Thyroid gland (tissue), 4 donors: ENCODE results near the gene NGRN. TPM values are rescaled to one million over a fixed set of nuclear protein-coding genes. Genes with fewer than 3 reads are reported as not detected.

Experiments
- DNase-seq, 2 donors: peaks; one replicate each; pipeline ENCODE4 v3.0.0-alpha.2; 2019
- H3K27ac ChIP-seq, 3 donors: fragments of 200-600 bp; sonication (generic); 1 replicate in 2 of 3; 2 replicates in 1 of 3; pipeline ENCODE4 v1.5.1; 2016 to 2019; ENCODE audit warnings: mild to moderate bottlenecking in 1 of 3, moderate library complexity in 1 of 3
- H3K27me3 ChIP-seq: fragments of 200-600 bp; sonication (generic); one replicate; pipeline ENCODE4 v1.5.1; 2019
- H3K36me3 ChIP-seq, 2 donors: fragments of 200-600 bp; sonication (generic); one replicate each; pipeline ENCODE4 v1.5.1; 2016 to 2019
- H3K4me1 ChIP-seq, 2 donors: fragments of 200-600 bp; sonication (generic); one replicate each; pipeline ENCODE4 v1.5.1; 2017 to 2019
- H3K4me3 ChIP-seq, 3 donors: fragments of 200-600 bp; sonication (generic); replicated peaks in 1 of 3; 1 replicate in 2 of 3; 2 replicates in 1 of 3; pipeline ENCODE4 v1.5.1; 2016; ENCODE audit warnings: mild to moderate bottlenecking in 1 of 3
- H3K9me3 ChIP-seq: fragments of 200-600 bp; sonication (generic); one replicate; pipeline ENCODE4 v1.5.1; 2017
- POLR2A ChIP-seq, 2 donors: fragments of 450-650 bp; IDR thresholded peaks; one replicate each; pipeline ENCODE4 v1.6.1; 2017; ENCODE audit warnings: antibody characterized with exemption in 2 of 2, mild to moderate bottlenecking in 2 of 2, moderate library complexity in 1 of 2
- WGBS, 2 donors: methylation state at CpG; one replicate each; pipeline ENCODE4 v1.1.5; 2017; 5-methylcytosine and 5-hydroxymethylcytosine counted together
- intact Hi-C: fragments of 100-400 bp; cut with DNase I; formaldehyde crosslinking; loops from one replicate; pipeline ENCODE4 v1.15.1; 2023
- total RNA-seq, 4 donors: library from RNA; depleted of rRNA; stranded (reverse); fragments of >200 nt; gene quantifications; one replicate each; pipeline ENCODE4 v1.2.3, GENCODE V29; 2016
- TF ChIP-seq, protein P1 (sequence below), 6 experiments: fragments of 200-600 bp in 3 of 6; fragments of 450-650 bp in 3 of 6; sonication (generic) in 3 of 6; IDR thresholded peaks; one replicate each; pipeline ENCODE4 v1.5.1; 2016 to 2019; ENCODE audit warnings: antibody characterized with exemption in 6 of 6, mild to moderate bottlenecking in 2 of 6, inconsistent platforms in 1 of 6, moderate library complexity in 1 of 6

Gene NGRN
- total RNA-seq, 4 donors from 2014 or later: 80.7 to 159 (median 96.4) TPM

DNA sequence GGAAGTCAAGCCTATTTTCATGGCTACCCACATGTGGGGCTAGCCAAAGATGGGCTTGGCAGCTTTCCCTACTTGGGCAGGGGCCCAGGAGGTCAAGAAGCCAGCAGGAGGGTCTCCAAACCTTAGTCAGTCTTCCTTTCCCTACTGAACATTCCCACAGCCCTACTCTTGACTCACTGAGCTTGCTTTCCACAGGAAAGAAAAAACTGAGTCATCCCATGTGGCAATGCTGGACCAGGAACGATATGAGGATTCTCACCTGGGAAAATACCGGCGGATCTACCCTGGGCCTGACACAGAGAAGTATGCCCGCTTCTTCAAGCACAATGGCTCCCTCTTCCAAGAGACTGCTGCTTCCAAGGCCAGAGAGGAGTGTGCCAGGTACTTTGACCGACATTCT lies 3.7 kb upstream of the NGRN start:
- no peaks in the 10 kb centered on the region for H3K27me3 ChIP-seq
- H3K36me3 ChIP-seq: no peaks in the 10 kb centered on the region
- H3K9me3 ChIP-seq: no peaks in the 10 kb centered on the region
- no peak for DNase-seq
- peaks cover 3 to 14% of the 10 kb centered on the region in 2 donors for H3K4me1 ChIP-seq
- no peak overlapping the region for H3K4me3 ChIP-seq
- TF ChIP-seq, protein P1, sequence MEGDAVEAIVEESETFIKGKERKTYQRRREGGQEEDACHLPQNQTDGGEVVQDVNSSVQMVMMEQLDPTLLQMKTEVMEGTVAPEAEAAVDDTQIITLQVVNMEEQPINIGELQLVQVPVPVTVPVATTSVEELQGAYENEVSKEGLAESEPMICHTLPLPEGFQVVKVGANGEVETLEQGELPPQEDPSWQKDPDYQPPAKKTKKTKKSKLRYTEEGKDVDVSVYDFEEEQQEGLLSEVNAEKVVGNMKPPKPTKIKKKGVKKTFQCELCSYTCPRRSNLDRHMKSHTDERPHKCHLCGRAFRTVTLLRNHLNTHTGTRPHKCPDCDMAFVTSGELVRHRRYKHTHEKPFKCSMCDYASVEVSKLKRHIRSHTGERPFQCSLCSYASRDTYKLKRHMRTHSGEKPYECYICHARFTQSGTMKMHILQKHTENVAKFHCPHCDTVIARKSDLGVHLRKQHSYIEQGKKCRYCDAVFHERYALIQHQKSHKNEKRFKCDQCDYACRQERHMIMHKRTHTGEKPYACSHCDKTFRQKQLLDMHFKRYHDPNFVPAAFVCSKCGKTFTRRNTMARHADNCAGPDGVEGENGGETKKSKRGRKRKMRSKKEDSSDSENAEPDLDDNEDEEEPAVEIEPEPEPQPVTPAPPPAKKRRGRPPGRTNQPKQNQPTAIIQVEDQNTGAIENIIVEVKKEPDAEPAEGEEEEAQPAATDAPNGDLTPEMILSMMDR (IDR thresholded peaks at IDR 0.05): no peak
- TF ChIP-seq POLR2A (IDR thresholded peaks at IDR 0.05): no peak
- no peak overlapping the region for H3K27ac ChIP-seq
- intact Hi-C loops: no loop called here
- WGBS, 2 donors: 69 to 84% methylated on average over 5 of the region's 5 CpGs

DNA sequence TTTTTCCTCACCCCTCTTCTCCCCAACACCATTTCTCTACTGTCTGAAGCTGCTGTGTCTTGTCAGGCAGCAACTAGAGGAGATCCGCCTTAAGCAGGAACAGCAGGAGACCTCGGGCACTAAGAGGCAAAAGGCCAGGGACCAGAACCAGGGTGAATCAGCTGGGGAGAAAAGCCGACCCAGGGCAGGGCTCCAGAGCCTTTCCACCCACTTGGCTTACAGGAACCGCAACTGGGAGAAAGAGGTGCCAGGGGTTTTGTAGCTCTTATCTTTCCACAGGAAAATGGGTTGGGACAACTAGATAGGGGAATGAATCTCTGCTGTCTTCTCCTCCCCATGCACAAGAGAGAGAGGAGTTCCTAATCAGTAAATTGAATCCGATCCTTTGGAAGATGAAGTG lies 3.0 kb upstream of the NGRN start:
- intact Hi-C loops: no loop called here
- TF ChIP-seq POLR2A (IDR thresholded peaks at IDR 0.05): no peak
- TF ChIP-seq, protein P1 (IDR thresholded peaks at IDR 0.05): no peak
- H3K27ac ChIP-seq: no peak overlapping the region
- no peaks in the 10 kb centered on the region for H3K9me3 ChIP-seq
- no peak for DNase-seq
- peaks cover 9 to 20% of the 10 kb centered on the region in 2 donors for H3K4me1 ChIP-seq
- H3K4me3 ChIP-seq: no peak overlapping the region
- 82 to 87% methylated on average over 5 of the region's 5 CpGs for WGBS, 2 donors
- H3K36me3 ChIP-seq: no peaks in the 10 kb centered on the region
- no peaks in the 10 kb centered on the region for H3K27me3 ChIP-seq

DNA sequence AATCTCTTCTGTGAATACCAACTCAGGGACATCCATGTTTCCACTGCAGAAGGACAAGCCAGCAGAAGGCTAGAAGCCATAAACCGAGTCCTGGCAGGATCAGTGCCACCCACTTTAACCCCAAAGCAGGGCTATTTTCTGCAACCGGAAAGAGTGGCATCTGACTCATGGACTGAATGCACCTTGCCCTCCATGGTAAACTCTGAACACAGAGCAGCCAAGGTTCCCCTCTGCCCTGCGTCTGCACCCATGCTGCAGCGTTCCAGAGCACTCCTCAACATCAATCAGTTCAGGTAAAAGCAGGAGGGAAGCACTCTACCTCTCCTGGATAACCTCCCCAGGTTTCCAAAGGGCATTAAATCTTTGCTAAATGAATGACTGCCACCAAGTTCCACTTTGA lies 801 bp upstream of the NGRN start:
- H3K27me3 ChIP-seq: no peaks in the 10 kb centered on the region
- H3K9me3 ChIP-seq: no peaks in the 10 kb centered on the region
- peak overlapping the region; percentile 94 to 97 (median 96) for H3K27ac ChIP-seq
- TF ChIP-seq POLR2A (IDR thresholded peaks at IDR 0.05): no peak
- TF ChIP-seq, protein P1 (IDR thresholded peaks at IDR 0.05): no peak
- DNase-seq: no peak
- 10 to 30% methylated on average over 3 to 4 of the region's 4 CpGs for WGBS, 2 donors
- H3K4me3 ChIP-seq: peak overlapping the region in 1 of 3 donors; percentile 67
- H3K36me3 ChIP-seq: no peaks in the 10 kb centered on the region
- intact Hi-C loops: no loop called here
- peaks cover 26 to 39% of the 10 kb centered on the region in 2 donors for H3K4me1 ChIP-seq

DNA sequence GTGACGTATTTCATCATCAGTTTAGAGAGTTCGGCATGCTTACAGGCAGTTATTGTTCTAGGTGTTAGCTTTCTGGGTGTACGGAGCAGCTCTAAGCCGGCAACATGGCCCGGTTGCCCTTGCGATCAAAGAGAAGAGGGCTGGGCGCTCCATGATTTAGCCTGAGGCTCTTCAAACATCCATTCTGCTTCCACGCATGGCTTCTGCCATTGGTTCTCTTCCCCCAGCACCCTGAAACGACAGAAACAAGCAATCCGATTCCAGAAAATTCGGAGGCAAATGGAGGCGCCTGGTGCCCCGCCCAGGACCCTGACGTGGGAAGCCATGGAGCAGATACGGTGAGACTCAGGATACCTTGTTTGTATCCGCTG lies 574 bp downstream of the NGRN start:
- Histone ChIP-seq H3K36me3 (no peaks in the 10 kb centered on the region), H3K27me3 (no peaks in the 10 kb centered on the region), H3K27ac (peak overlapping the region; percentile 94 to 97 (median 96)), H3K4me3 (peak overlapping the region; percentile 47 to 70 (median 67)), H3K4me1 (peaks cover 40 to 53% of the 10 kb centered on the region in 2 donors), H3K9me3 (no peaks in the 10 kb centered on the region)
- WGBS, 2 donors: 0 to 1% methylated on average over 13 to 16 of the region's 16 CpGs
- peak; percentile 30 to 35 for DNase-seq
- intact Hi-C loops: no loop called here
- TF ChIP-seq, protein P1 (IDR thresholded peaks at IDR 0.05): no peak
- TF ChIP-seq POLR2A (IDR thresholded peaks at IDR 0.05): no peak

DNA sequence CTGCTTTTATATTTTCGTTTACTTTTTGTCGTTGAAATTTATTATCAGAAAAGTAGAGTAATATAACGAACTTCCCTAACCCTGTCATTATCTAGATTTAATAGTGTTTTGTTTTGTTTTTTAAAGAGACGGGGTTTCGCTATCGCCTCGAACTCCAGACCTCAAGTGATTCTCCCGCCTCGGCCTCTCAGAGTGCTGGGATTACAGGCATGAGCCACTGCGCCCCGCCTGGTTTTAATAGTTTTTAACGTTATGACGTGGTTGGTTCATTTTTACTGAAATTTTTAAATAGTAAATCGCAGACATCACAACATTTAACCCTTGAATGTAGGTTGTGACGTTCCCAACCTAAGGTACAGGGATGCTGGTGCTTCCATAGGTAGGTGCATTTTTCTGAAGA lies 1.0 kb downstream of the NGRN start:
- Histone ChIP-seq H3K27ac (peak overlapping the region; percentile 94 to 97 (median 96)), H3K36me3 (peaks cover 0 to 2% of the 10 kb centered on the region in 2 donors), H3K4me1 (peaks cover 45 to 57% of the 10 kb centered on the region in 2 donors), H3K27me3 (no peaks in the 10 kb centered on the region), H3K4me3 (peak overlapping the region in 2 of 3 donors; percentile 47 to 67), H3K9me3 (no peaks in the 10 kb centered on the region)
- TF ChIP-seq POLR2A (IDR thresholded peaks at IDR 0.05): no peak
- TF ChIP-seq, protein P1 (IDR thresholded peaks at IDR 0.05): no peak
- DNase-seq: peak in 1 of 2 donors; percentile 16
- 17 to 18% methylated on average over 15 of the region's 15 CpGs for WGBS, 2 donors
- intact Hi-C loops: no loop called here
